HG03025 (cell line): Measurements from ENCODE around the gene MED16.

Source experiments
- ATAC-seq: cut with Tn5 transposase; IDR thresholded peaks from one replicate; pipeline ENCODE4 v1.9.1; 2021; ENCODE audit warnings: mild to moderate bottlenecking, moderate library complexity; ENCODE audit not compliant: unreplicated experiment, low FRiP score

MED16 gene

DNA sequence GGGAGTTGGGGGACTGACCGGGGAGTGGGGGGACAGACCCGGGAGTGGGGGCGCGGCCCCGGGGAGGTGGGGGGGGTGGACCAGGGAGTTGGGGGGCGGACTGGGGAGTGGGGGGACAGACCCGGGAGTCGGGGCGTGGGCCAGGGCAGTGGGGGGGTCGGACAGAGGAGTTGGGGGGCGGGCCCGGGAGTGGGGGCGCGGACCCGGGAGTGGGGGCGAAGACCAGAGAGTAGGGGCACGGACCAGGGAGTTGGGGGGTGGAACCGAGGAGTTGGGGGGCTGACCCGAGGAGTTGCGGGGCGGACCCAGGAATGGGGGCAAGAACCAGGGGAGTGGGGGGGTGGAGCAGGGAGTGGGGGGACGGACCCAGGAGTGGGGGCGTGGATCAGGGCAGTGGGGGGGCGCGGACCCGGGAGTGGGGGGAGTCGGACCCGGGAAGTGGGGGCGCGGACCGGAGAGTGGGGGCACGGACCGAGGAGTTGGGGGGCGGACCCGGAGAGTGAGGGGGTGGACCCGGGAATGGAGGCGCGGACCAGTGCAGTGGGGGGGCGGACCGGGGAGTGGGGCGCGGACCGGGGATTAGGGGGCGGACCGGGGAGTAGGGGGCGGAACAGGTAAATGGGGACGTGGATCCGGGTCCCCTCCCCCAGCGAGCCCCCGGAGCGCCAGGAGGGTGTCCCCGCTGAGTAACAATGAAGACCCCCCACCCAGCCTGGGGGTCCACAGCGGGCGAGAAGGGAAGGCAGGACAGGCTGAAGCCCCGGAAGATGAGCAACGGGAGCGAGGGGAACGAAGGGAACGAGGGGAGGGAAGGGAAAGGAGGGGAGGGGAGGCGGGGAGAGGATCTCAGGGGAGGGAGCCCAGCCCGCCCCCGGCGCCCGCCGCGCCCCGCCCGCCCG, 19.4 kb upstream of the MED16 start:
- peak; percentile 1 for ATAC-seq

DNA sequence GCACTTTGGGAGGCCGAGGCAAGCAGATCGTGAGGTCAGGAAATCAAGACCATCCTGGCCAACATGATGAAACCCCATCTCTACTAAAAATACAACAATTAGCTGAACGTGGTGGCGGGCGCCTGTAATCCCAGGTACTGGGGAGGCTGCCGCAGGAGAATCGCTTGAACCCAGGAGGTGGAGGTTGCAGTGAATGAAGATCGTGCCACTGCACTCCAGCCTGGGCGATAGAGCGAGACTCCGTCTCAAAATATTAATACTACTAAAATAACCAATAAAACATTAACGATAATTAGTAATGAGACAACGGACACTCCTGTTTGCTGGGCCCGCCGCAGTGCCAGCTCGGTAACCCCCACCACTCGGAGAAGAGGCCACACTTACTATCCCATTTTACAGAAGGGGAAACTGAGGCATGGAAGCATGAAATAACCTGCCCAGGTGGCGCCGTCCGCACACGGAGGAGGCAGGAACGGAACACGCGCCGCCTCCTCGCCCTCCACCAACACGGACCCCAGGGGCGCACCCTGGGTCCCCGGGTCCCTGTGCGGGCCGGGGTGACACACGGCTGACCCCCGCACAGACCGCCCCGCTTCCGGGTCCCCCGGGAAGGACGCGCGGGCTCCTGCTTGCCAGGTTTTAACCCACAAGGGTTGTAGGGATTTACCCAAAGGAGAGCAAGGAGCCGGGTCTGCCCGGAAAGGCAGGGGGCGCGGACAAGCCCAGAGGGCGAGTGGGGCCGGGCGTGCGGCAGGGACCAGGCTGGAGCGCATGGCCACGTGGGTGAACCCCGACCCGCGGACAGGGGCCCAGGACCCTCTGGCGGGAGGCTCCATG, 18.4 kb upstream of the MED16 start:
- no peak for ATAC-seq

DNA sequence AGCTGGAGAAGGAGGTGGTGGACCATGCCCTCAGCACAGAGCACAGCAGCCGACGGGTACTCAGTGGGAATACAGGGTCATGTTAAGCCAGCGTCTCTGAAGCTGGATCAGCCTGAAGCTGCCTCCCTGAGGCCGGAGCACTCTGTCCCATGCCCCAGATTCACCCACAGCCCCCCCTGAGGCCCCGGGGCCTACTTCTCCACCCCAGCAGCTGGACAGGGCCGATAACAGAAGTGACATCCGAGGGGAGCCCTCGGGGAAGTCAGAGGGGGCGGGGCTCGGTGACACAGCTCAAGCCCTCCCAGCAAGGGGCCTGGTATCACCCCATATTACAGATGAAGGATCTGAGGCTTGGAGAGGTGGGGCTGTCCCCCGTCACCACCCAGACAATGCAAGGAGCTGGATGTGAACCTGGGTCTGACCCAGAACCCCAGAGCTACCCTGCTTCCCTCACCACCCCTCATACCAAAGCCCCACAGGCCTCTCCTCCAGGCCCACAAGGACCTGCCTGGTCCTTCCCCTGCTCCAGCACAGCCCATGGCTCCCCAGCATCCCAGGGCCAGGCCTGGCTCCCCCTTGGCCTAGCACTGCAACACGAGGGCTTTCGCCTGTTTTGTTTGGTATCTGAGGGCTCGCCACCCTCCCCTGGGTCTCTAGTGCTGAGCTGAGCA, 14.3 kb upstream of the MED16 start:
- ATAC-seq: no peak

DNA sequence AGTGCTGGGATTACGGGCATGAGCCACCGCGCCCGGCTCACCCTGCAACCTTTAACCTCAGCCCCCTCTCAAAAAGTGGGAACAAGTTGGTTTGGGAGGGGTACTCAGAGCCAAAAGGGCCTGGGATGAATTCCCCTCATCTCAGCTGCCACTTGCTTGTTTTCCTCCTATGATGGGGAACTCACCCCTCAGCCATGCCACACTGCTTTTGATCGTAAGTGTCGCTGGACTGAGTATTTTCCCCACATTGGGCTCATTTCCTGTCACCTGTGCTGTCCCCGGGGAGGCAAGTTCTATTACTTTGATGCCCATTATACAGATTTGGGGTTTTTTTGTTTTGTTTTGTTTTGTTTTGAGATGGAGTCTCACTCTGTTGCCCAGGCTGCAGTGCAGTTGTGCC, 13.5 kb upstream of the MED16 start:
- no peak for ATAC-seq

GRCh38 chr19:904545-904944, 11.6 kb upstream of the MED16 start:
- no peak for ATAC-seq

DNA sequence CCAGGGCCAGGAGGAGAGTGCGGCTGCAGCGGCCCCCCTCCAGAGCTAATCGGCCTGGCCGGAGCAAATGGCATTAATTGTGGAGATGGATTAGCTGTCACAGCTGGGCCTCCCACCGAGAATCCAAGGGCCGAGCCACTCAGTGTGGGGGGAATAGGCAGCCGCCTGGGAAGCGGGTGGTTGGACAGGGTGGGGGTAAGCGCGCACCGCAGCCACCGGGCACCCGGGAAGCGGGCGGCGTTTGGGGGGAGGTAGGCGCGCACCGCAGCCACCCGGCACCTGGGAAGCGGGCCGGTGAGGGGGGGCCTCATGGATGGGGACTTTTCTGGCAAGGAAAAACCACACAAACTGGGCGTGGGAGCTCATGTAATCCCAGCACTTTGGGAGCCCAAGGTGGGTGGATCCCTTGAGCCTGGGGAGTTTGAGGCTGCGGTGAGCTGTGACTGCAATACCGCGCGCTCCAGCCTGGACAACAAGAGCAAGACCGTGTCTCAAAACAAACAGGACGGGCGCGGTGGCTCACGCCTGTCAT, 10.3 kb upstream of the MED16 start:
- no peak for ATAC-seq

GRCh38 chr19:902446-903226, 9.6 kb upstream of the MED16 start:
- ATAC-seq: no peak

DNA sequence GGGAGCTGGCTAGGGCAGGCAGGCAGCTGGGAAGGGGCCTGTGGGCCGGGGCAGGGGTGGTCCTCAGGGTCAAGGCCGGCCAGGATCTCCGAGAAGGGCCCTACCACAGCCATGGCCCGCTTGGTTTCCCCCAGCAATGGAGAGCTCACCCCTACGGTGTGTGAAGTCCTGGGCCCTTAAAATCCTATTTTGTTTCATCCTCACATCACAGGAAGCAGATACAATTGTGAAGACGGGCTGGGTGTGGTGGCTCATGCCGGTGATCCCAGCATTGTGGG, 9.0 kb upstream of the MED16 start:
- no peak for ATAC-seq

DNA sequence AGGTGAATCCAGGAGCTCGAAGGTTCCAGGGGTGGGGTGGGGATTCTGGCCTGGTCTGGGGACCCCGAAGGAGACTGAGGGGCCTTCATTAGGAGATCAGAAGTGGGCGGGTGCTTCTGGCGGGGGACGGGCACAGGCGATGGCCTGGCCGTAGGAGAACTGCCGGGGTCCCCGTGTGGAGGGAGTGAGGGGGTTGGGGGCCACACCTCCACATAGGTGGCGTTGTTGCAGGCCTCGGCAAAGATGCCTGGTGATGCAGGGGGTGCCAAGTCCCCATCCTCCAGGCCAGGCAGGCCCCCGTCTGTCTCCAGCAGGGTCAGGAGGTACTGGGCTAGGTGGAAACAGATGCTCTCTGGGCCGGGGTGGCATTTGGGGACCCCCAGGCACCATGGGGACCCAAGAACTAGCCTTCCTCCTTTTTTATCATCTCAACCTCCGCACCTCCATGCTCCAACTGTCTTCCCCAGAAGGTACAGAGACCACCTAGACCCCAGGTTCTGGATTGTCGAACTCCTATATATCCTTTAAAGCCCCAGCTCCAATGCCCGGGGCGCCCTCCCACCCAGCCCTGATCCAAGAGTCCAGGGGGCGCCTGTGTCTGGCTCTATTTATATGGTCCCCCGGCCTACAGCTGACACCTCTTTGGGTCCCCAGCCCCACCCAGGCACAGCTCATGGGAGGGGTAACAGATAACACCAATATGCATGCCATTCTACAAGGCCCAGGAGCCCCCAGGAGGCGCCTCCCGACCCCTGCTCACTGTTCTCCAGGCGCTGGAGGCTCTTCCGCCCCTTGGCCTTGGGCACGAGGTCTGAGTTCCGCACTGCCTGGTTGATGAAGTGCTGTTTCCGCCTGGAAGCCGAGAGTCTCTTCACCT, 8.5 kb upstream of the MED16 start:
- no peak for ATAC-seq

GRCh38 chr19:900302-901111, 7.5 kb upstream of the MED16 start:
- ATAC-seq: no peak

DNA sequence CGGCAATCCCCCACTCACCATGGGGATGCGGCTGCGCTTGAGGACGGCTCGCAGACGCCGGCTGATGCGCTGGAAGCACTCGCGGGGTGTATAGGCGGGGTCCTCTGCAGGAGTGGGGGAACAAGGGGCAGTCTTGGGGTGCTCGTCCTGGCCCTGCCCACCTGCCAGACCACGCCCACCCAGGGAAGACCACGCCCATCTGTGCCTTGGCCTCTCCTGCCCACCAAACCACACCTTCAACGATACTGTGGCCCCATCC, 7.0 kb upstream of the MED16 start:
- no peak for ATAC-seq

GRCh38 chr19:899336-900042, 6.5 kb upstream of the MED16 start:
- ATAC-seq: no peak

DNA sequence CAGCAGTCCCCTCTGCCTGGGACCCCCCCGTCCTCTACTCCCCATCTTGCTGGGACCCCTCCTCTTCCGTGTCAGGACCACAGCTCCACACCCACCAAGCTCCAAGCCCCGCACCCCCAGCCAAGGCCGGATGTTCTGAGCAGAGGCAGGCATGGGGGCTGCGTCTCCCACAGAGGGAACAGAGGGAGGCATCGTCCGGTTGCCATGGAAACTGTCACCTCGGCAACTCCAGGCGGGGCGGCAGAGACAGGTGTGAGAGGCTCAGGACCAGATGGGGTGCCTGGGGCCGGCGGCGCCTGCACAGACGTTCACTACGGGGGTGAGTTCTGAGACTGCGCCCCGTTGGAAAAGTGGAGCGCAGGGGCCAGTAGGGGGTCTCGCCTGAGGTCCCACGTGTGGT, 5.7 kb upstream of the MED16 start:
- ATAC-seq: no peak

- no peak for ATAC-seq
These were observed 4.6 kb upstream of the MED16 start for GRCh38 chr19:897442-898039.

GRCh38 chr19:896999-897398, 4.0 kb upstream of the MED16 start:
- no peak for ATAC-seq

GRCh38 chr19:896434-896833, 3.4 kb upstream of the MED16 start:
- ATAC-seq: no peak

GRCh38 chr19:892243-892893, 619 bp downstream of the MED16 start:
- ATAC-seq: no peak
